SK-N-MC (cell line): ENCODE data around the gene RIPOR1.
"Not testable (repeated sequence)": the region's sequence is repeated elsewhere in the genome, so short reads cannot be mapped to it uniquely, and the experiment has no call there.

Experiments used
- DNase-seq: peaks from one replicate; pipeline ENCODE4 v3.0.0-alpha.2; 2011; ENCODE audit warnings: low read depth, low spot score
- H3K27ac ChIP-seq: fragments of 200-600 bp; sonication (generic); 2 replicates; pipeline ENCODE4 v1.5.1; 2016; ENCODE audit warnings: mixed run types
- H3K36me3 ChIP-seq: fragments of 200-600 bp; sonication (generic); 2 replicates; pipeline ENCODE4 v1.6.1; 2017; ENCODE audit warnings: antibody characterized with exemption, low read length, mixed read lengths; ENCODE audit not compliant: insufficient read depth
- H3K4me3 ChIP-seq: fragments of 200-600 bp; sonication (generic); 2 replicates; pipeline ENCODE4 v1.5.1; 2016
- H3K9ac ChIP-seq: fragments of 200-600 bp; sonication (generic); 2 replicates; pipeline ENCODE4 v1.8.0; 2017; ENCODE audit warnings: mixed run types, mixed read lengths; ENCODE audit not compliant: insufficient read length
- H3K9me3 ChIP-seq: fragments of 200-600 bp; sonication (generic); 2 replicates; pipeline ENCODE4 v1.6.1; 2017; ENCODE audit warnings: low read depth, mild to moderate bottlenecking, antibody characterized with exemption, low read length, moderate library complexity, mixed read lengths
- EZH2 ChIP-seq: fragments of 200-600 bp; sonication (generic); IDR thresholded peaks from one replicate; pipeline ENCODE4 v1.6.1; 2017; ENCODE audit warnings: antibody characterized with exemption
- FOXP2 ChIP-seq: optimal IDR thresholded peaks from 2 replicates; pipeline ENCODE3; 2011; ENCODE audit warnings: mild to moderate bottlenecking, moderate library complexity; ENCODE audit not compliant: insufficient read depth; ENCODE audit errors: extremely low read length, control extremely low read depth
- POLR2AphosphoS5 ChIP-seq: IDR thresholded peaks from 2 replicates; pipeline ENCODE4 v1.6.1; 2012; ENCODE audit warnings: mild to moderate bottlenecking, low read depth, low read length, borderline replicate concordance

The RIPOR1 gene

DNA sequence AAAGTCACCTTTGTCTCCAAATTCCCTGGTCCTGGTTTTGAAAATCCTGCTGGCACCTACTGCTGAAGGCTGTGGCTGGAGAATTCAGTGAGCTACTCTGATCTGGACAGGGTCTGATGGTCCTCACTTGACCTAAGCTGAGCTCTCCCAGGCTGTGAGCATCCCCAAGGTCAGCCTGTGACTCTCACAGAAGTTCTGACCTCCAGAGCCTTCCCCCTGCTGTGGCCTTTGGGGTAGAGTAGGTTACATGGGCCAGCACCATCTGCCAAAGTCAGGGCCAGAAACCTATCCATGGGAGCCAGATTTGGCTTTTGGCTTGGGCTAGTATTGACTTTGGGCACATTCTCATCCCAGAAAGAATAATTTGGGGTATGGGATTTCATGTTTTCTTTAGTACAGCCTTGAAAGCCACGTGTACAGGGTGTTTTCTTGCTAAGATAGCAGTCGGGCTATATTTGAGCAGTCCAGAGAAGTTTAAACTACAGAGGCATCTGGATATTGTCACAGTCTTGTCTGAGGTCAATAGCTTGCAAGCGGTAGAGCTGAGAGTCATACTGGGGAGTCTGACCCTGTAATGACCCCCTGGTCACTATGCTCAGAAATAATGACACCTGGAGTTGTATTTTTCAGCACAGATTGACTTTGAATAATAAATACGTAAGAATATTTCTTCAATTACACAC, 39.1 kb upstream of the RIPOR1 start:
- TF ChIP-seq FOXP2 (no peak), POLR2AphosphoS5 (no peak), EZH2 (no peak)
- no peaks in the 10 kb centered on the region for H3K36me3 ChIP-seq
- no peaks in the 10 kb centered on the region for H3K9me3 ChIP-seq
- H3K4me3 ChIP-seq, result no peak overlapping the region
- no peak overlapping the region for H3K9ac ChIP-seq
- no peak overlapping the region for H3K27ac ChIP-seq
- DNase-seq, result no peak

DNA sequence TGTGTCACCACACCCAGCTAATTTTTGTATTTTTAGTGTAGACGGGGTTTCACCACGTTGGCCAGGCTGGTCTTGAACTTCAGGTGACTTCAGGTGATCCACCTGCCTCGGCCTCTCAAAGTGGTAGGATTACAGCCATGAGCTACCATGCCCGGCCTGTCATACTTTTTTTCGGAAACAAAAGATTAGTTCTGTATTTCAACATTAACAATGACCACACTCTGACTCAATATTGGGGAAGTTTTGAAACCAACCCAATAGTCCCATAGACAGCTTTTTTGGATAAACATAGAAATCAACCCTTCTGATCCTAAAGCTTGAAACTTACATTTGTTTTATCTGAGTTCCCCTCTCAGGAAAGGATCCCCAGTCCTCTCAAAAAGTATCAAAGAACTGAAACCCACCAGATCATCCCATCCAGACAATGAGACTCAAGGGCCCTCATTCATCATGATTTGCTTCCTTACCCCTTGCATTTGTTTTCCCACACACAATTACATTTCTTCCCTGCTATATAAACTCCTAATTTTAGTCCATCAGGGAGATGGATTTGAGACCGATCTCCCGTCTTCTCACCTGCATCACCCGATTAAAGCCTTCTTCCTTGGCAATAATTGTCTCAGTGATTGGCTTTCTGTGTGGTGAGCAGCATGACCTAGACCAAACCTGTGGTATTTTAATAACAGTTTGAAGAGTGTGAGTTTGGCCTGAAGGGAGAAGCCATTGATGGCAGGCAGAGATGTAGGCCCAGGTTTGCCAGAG, 38.1 kb upstream of the RIPOR1 start:
- H3K36me3 ChIP-seq, result no peaks in the 10 kb centered on the region
- H3K9me3 ChIP-seq, result no peaks in the 10 kb centered on the region
- DNase-seq, result no peak
- no peak overlapping the region for H3K9ac ChIP-seq
- H3K4me3 ChIP-seq, result no peak overlapping the region
- no peak overlapping the region for H3K27ac ChIP-seq
- no peak for TF ChIP-seq EZH2

DNA sequence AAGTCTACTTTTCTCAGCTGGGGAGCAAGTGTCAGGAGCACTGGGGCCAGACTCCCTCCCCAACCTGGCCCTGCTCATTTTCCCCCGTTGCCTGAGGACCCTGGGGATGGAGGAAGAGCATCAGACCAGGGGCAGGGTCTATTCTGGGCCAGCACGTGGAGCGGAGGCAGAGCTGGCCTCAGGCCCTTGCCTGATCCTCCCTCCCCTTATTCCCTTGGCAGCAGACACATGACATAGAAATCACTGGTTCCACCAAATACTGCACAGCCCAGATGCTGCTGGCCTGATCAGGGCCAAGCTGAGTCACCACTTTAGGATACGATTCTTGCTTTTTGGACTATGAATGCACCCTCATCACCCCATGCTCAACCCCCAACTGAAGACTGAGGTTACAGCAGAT, 29.5 kb upstream of the RIPOR1 start:
- no peak overlapping the region for H3K27ac ChIP-seq
- H3K4me3 ChIP-seq, result no peak overlapping the region
- DNase-seq, result no peak
- no peaks in the 10 kb centered on the region for H3K9me3 ChIP-seq
- no peak overlapping the region for H3K9ac ChIP-seq
- TF ChIP-seq FOXP2 (no peak), POLR2AphosphoS5 (no peak), EZH2 (no peak)
- H3K36me3 ChIP-seq, result no peaks in the 10 kb centered on the region

GRCh38 chr16:67504031-67505021, 24.3 kb upstream of the RIPOR1 start:
- H3K9ac ChIP-seq, result no peak overlapping the region
- H3K9me3 ChIP-seq, result no peaks in the 10 kb centered on the region
- H3K36me3 ChIP-seq, result no peaks in the 10 kb centered on the region
- TF ChIP-seq EZH2, result no peak
- TF ChIP-seq POLR2AphosphoS5, result no peak
- TF ChIP-seq FOXP2, result no peak
- DNase-seq, result no peak
- H3K27ac ChIP-seq, result no peak overlapping the region
- no peak overlapping the region for H3K4me3 ChIP-seq

DNA sequence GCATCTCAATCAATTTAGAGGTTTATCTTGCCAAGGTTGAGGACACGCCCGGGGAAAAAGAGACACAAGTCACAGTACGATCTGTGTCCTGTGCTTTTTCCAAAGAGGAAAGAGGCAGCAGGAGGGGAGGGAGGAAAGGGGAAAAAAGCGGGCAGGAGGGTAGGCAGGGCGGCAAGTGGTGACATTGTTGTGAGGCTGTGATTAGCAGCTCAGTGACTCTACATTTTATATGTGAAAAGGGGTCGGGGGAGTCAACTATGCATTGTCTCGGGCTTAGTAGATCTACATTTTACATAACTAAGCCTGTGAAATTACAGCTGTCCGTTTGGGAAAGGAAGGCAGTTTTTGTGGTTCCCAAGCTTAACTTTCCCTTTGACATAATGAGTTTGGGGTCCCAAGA, 22.2 kb upstream of the RIPOR1 start:
- TF ChIP-seq FOXP2 (no peak), POLR2AphosphoS5 (no peak)
- no peak overlapping the region for H3K4me3 ChIP-seq
- H3K27ac ChIP-seq, result no peak overlapping the region
- no peaks in the 10 kb centered on the region for H3K36me3 ChIP-seq
- no peak for DNase-seq
- no peak overlapping the region for H3K9ac ChIP-seq
- H3K9me3 ChIP-seq, result no peaks in the 10 kb centered on the region

DNA sequence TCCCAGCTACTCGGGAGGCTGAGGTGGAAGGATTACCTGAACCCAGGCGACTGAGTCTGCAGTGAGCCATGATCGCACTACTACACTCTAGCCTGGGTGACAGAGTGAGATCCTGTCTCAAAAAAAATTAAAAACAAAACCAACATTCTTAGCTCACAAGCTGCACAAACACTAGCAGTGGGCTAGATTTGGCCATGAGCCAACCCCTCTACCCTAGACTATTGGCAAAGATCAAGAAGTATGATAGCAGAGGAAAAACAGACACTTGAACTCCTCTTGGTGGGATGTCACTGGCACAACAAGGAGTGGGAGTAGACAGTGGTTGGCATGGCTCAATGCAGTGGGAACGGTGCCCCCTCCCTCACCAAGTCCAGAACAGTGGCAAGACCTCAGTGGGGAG, 19.6 kb upstream of the RIPOR1 start:
- Histone ChIP-seq H3K9me3 (no peaks in the 10 kb centered on the region), H3K9ac (no peak overlapping the region), H3K27ac (no peak overlapping the region), H3K36me3 (no peaks in the 10 kb centered on the region), H3K4me3 (no peak overlapping the region)
- TF ChIP-seq FOXP2 (no peak), EZH2 (no peak), POLR2AphosphoS5 (no peak)
- no peak for DNase-seq

- not testable (repeated sequence) for H3K4me3 ChIP-seq, H3K36me3 ChIP-seq, DNase-seq, H3K9ac ChIP-seq, H3K9me3 ChIP-seq, H3K27ac ChIP-seq
Observed at GRCh38 chr16:67513892-67514291, 14.7 kb upstream of the RIPOR1 start.

GRCh38 chr16:67514382-67514828, 14.2 kb upstream of the RIPOR1 start:
- Histone ChIP-seq H3K36me3 (no peaks in the 10 kb centered on the region), H3K27ac (no peak overlapping the region), H3K9me3 (no peaks in the 10 kb centered on the region), H3K4me3 (no peak overlapping the region), H3K9ac (no peak overlapping the region)
- peak; percentile 32 for DNase-seq
- TF ChIP-seq FOXP2 (no peak), POLR2AphosphoS5 (no peak), EZH2 (no peak)
